Naive thymus-derived CD4-positive, alpha-beta T cell (primary cell): ENCODE results near the gene CREB3L1. TPM values are rescaled to one million over a fixed set of nuclear protein-coding genes. Genes with fewer than 3 reads are reported as not detected.

Experiments used
- ATAC-seq: fragments of 150-1000 bp; cut with Tn5 transposase; 2 replicates; pipeline ENCODE4 v1.10.0; 2021; ENCODE audit warnings: mild to moderate bottlenecking, moderate library complexity
- CTCF ChIA-PET: fragments of 350-600 bp; sonication (Branson Sonifier 250); formaldehyde crosslinking; loops from one replicate; lab custom pipeline; 2021; ENCODE audit warnings: antibody characterized with exemption; lab: Charles Lee
- POLR2A ChIA-PET: fragments of 350-600 bp; sonication (Branson Sonifier 250); formaldehyde crosslinking; loops from one replicate; lab custom pipeline; 2021; ENCODE audit warnings: antibody characterized with exemption, inconsistent platforms; lab: Charles Lee
- DNase-seq, 9 donors: peaks; one replicate each; pipeline versions ENCODE4 v3.0.0 to v3.0.0-alpha.2; 2020 to 2022; ENCODE audit warnings: mixed read lengths in 1 of 9
- H3K27ac ChIP-seq: one replicate; pipeline ENCODE4 v1.7.0; 2013; ENCODE audit warnings: mild to moderate bottlenecking, low read depth, low read length, moderate library complexity
- H3K27me3 ChIP-seq, 2 donors: one replicate each; pipeline ENCODE4 v1.7.0; 2013; ENCODE audit warnings: low read length in 2 of 2, mild to moderate bottlenecking in 2 of 2, moderate library complexity in 2 of 2; ENCODE audit not compliant: control insufficient read depth in 2 of 2, insufficient read depth in 2 of 2
- H3K36me3 ChIP-seq, 3 experiments: 1 replicate in 2 of 3; 2 replicates in 1 of 3; pipeline ENCODE4 v1.7.0; 2013; ENCODE audit warnings: low read length in 3 of 3, mild to moderate bottlenecking in 3 of 3, moderate library complexity in 1 of 3; ENCODE audit not compliant: insufficient read depth in 3 of 3, control insufficient read depth in 2 of 3
- H3K4me1 ChIP-seq, 2 donors: one replicate each; pipeline ENCODE4 v1.7.0; 2013; ENCODE audit warnings: low read length in 2 of 2, mild to moderate bottlenecking in 2 of 2, moderate library complexity in 1 of 2; ENCODE audit not compliant: control insufficient read depth in 2 of 2, insufficient read depth in 2 of 2
- H3K4me3 ChIP-seq: 2 replicates; pipeline ENCODE4 v1.7.0; 2013; ENCODE audit warnings: mild to moderate bottlenecking, low read length
- H3K9me3 ChIP-seq, 3 experiments: 1 replicate in 2 of 3; 2 replicates in 1 of 3; pipeline ENCODE4 v1.7.0; 2013; ENCODE audit warnings: low read length in 3 of 3; ENCODE audit not compliant: control insufficient read depth in 2 of 3
- H3K27ac Mint-ChIP-seq, 9 donors: one replicate each; pipeline ENCODE4 v1.8.0; 2020 to 2022; ENCODE audit warnings: mixed read lengths in 9 of 9, mild to moderate bottlenecking in 8 of 9, moderate library complexity in 5 of 9, inconsistent platforms in 2 of 9
- H3K27me3 Mint-ChIP-seq, 5 donors: one replicate each; pipeline ENCODE4 v1.8.0; 2021 to 2022; ENCODE audit warnings: mixed read lengths in 5 of 5, mild to moderate bottlenecking in 1 of 5
- H3K36me3 Mint-ChIP-seq, 5 donors: one replicate each; pipeline ENCODE4 v1.8.0; 2020 to 2022; ENCODE audit warnings: mixed read lengths in 5 of 5, mild to moderate bottlenecking in 3 of 5, inconsistent platforms in 1 of 5
- H3K4me1 Mint-ChIP-seq, 7 donors: one replicate each; pipeline ENCODE4 v1.8.0; 2020 to 2022; ENCODE audit warnings: mixed read lengths in 7 of 7, mild to moderate bottlenecking in 3 of 7, inconsistent platforms in 1 of 7
- H3K4me3 Mint-ChIP-seq, 10 donors: one replicate each; pipeline ENCODE4 v1.8.0; 2020 to 2022; ENCODE audit warnings: mild to moderate bottlenecking in 10 of 10, mixed read lengths in 10 of 10, moderate library complexity in 6 of 10, inconsistent platforms in 2 of 10
- H3K9me3 Mint-ChIP-seq, 11 donors: one replicate each; pipeline ENCODE4 v1.8.0; 2020 to 2022; ENCODE audit warnings: mixed read lengths in 11 of 11, mild to moderate bottlenecking in 4 of 11, inconsistent platforms in 1 of 11, moderate library complexity in 1 of 11
- intact Hi-C, 2 donors: fragments of 100-400 bp; cut with micrococcal nuclease; formaldehyde crosslinking; loops; one replicate each; pipeline ENCODE4 v1.15.1; 2023
- polyA plus RNA-seq, 2 donors: library from polyadenylated mRNA; unstranded; fragments of 300-500 nt; fragmentation: Illumina TruSeq; gene quantifications; one replicate each; pipeline ENCODE4 v1.2.3, GENCODE V29; 2021
- total RNA-seq, 6 experiments: library from RNA in 5 of 6; stranded (reverse) in 5 of 6; gene quantifications; 1 replicate in 5 of 6; 2 replicates in 1 of 6; pipeline ENCODE4 v1.2.3 and lab custom pipeline; 2021 to 2026

Gene CREB3L1
- total and polyA plus RNA-seq, 7 experiments from 2014 or later: not detected

- H3K4me3 Mint-ChIP-seq: no peak overlapping the region
- H3K9me3 Mint-ChIP-seq: no peaks in the 10 kb centered on the region
- H3K4me1 ChIP-seq: peaks cover 6 to 16% of the 10 kb centered on the region in 2 donors
- intact Hi-C loops: no loop called here
- H3K27me3 Mint-ChIP-seq: peaks cover 0 to 8% (median 0%) of the 10 kb centered on the region in 5 donors
- no peak overlapping the region for H3K4me3 ChIP-seq
- no peaks in the 10 kb centered on the region for H3K36me3 Mint-ChIP-seq
- no peaks in the 10 kb centered on the region for H3K9me3 ChIP-seq
- H3K4me1 Mint-ChIP-seq: peaks cover 18 to 66% (median 34%) of the 10 kb centered on the region in 7 donors
- H3K27ac ChIP-seq: no peak overlapping the region
- no peak for ATAC-seq
- no peaks in the 10 kb centered on the region for H3K27me3 ChIP-seq
- ChIA-PET CTCF (no interaction called here), POLR2A (interaction anchor here (3.5 kb wide), 1 partner anchor 10 kb away, joined by 19 read pairs; no protein-coding TSS in a partner anchor)
- H3K27ac Mint-ChIP-seq: peak overlapping the region in 4 of 9 donors; percentile 9 to 50 (median 28)
- DNase-seq: no peak
- no peaks in the 10 kb centered on the region for H3K36me3 ChIP-seq
Measured at GRCh38 chr11:46321757-46322156, 44.3 kb downstream of the CREB3L1 start.

GRCh38 chr11:46322759-46323158 lies 45.3 kb downstream of the CREB3L1 start:
- peaks cover 6 to 16% of the 10 kb centered on the region in 2 donors for H3K4me1 ChIP-seq
- H3K4me1 Mint-ChIP-seq: peaks cover 21 to 66% (median 38%) of the 10 kb centered on the region in 7 donors
- no peaks in the 10 kb centered on the region for H3K27me3 ChIP-seq
- ChIA-PET POLR2A (interaction anchor here (3.5 kb wide), 1 partner anchor 9 kb away, joined by 19 read pairs; no protein-coding TSS in a partner anchor), CTCF (interaction anchor here (0.7 kb wide), 1 partner anchor 21 kb away, joined by 3 read pairs; no protein-coding TSS in a partner anchor)
- H3K9me3 Mint-ChIP-seq: no peaks in the 10 kb centered on the region
- H3K27me3 Mint-ChIP-seq: peaks cover 0 to 13% (median 0%) of the 10 kb centered on the region in 5 donors
- no peak overlapping the region for H3K27ac ChIP-seq
- DNase-seq (no peak), ATAC-seq (no peak)
- H3K4me3 ChIP-seq: no peak overlapping the region
- H3K4me3 Mint-ChIP-seq: no peak overlapping the region
- H3K27ac Mint-ChIP-seq: peak overlapping the region in 1 of 9 donors; percentile 50
- no peaks in the 10 kb centered on the region for H3K36me3 ChIP-seq
- no peaks in the 10 kb centered on the region for H3K9me3 ChIP-seq
- intact Hi-C loops: no loop called here
- H3K36me3 Mint-ChIP-seq: no peaks in the 10 kb centered on the region

- no peaks in the 10 kb centered on the region for H3K27me3 ChIP-seq
- Mint-ChIP-seq H3K27me3 (peaks cover 0 to 47% (median 0%) of the 10 kb centered on the region in 5 donors), H3K9me3 (no peaks in the 10 kb centered on the region), H3K4me1 (peaks cover 23 to 71% (median 47%) of the 10 kb centered on the region in 7 donors), H3K36me3 (peaks cover 0 to 5% (median 0%) of the 10 kb centered on the region in 5 donors), H3K27ac (peak overlapping the region in 6 of 9 donors; percentile 2 to 73 (median 32)), H3K4me3 (peak overlapping the region in 2 of 10 donors; percentile 5 to 43)
- no peak for ATAC-seq
- H3K36me3 ChIP-seq: no peaks in the 10 kb centered on the region
- H3K27ac ChIP-seq: no peak overlapping the region
- intact Hi-C loops: no loop called here
- POLR2A ChIA-PET: interaction anchor here (0.6 to 12.0 kb wide), 3 partner anchors 20 to 199 kb away, joined by 5 to 444 read pairs (median 6); partner anchors contain the start of gene DGKZ
- H3K4me1 ChIP-seq: peaks cover 18 to 26% of the 10 kb centered on the region in 2 donors
- H3K9me3 ChIP-seq: no peaks in the 10 kb centered on the region
- CTCF ChIA-PET: interaction anchor here (0.7 to 1.7 kb wide), 5 partner anchors 14 to 19 kb away, joined by 3 to 5 read pairs (median 3); no protein-coding TSS in a partner anchor
- DNase-seq: no peak
- H3K4me3 ChIP-seq: no peak overlapping the region
Measured at GRCh38 chr11:46326813-46327416, 49.5 kb downstream of the CREB3L1 start.

- peaks cover 0 to 6% (median 0%) of the 10 kb centered on the region in 5 donors for H3K36me3 Mint-ChIP-seq
- H3K27me3 Mint-ChIP-seq: peaks cover 0 to 53% (median 0%) of the 10 kb centered on the region in 5 donors
- H3K27ac ChIP-seq: no peak overlapping the region
- H3K4me3 Mint-ChIP-seq: peak overlapping the region in 1 of 10 donors; percentile 23
- intact Hi-C loops: no loop called here
- no peaks in the 10 kb centered on the region for H3K9me3 ChIP-seq
- no peak overlapping the region for H3K4me3 ChIP-seq
- peaks cover 24 to 69% (median 48%) of the 10 kb centered on the region in 7 donors for H3K4me1 Mint-ChIP-seq
- H3K4me1 ChIP-seq: peaks cover 24 to 32% of the 10 kb centered on the region in 2 donors
- ChIA-PET CTCF (interaction anchor here (1.0 to 9.7 kb wide), 3 partner anchors 13 to 30 kb away, joined by 3 to 112 read pairs (median 6); no protein-coding TSS in a partner anchor), POLR2A (interaction anchor here (0.6 to 12.0 kb wide), 4 partner anchors 12 to 200 kb away, joined by 3 to 444 read pairs (median 6); partner anchors contain the start of gene DGKZ)
- H3K9me3 Mint-ChIP-seq: no peaks in the 10 kb centered on the region
- ATAC-seq: no peak
- H3K36me3 ChIP-seq: no peaks in the 10 kb centered on the region
- no peaks in the 10 kb centered on the region for H3K27me3 ChIP-seq
- no peak for DNase-seq
- peak overlapping the region in 6 of 9 donors; percentile 3 to 98 (median 46) for H3K27ac Mint-ChIP-seq
Measured at GRCh38 chr11:46327829-46328228, 50.4 kb downstream of the CREB3L1 start.

- DNase-seq (no peak), ATAC-seq (no peak)
- Histone ChIP-seq H3K4me1 (peaks cover 29 to 47% of the 10 kb centered on the region in 2 donors), H3K36me3 (no peaks in the 10 kb centered on the region), H3K27me3 (no peaks in the 10 kb centered on the region), H3K27ac (peak overlapping the region; percentile 71), H3K9me3 (no peaks in the 10 kb centered on the region), H3K4me3 (peak overlapping the region; percentile 66)
- H3K4me3 Mint-ChIP-seq: peak overlapping the region; percentile 12 to 93 (median 89)
- ChIA-PET CTCF (interaction anchor here (0.7 to 9.7 kb wide), 8 partner anchors 12 to 91 kb away, joined by 3 to 112 read pairs (median 24); partner anchors contain the start of gene DGKZ), POLR2A (interaction anchor here (0.6 to 12.0 kb wide), 10 partner anchors 8 to 371 kb away, joined by 3 to 444 read pairs (median 4); partner anchors contain the start of genes ARHGAP1, DGKZ and ZNF408)
- H3K27ac Mint-ChIP-seq: peak overlapping the region in 8 of 9 donors; percentile 85 to 98 (median 96)
- peaks cover 0 to 2% (median 0%) of the 10 kb centered on the region in 11 donors for H3K9me3 Mint-ChIP-seq
- H3K27me3 Mint-ChIP-seq: peaks cover 0 to 72% (median 0%) of the 10 kb centered on the region in 5 donors
- intact Hi-C loops: loop anchor here in 1 of 2 donors (2.0 kb wide), 1 partner anchor 17 kb away; the partner anchor contains the start of gene DGKZ
- H3K36me3 Mint-ChIP-seq: peaks cover 0 to 6% (median 0%) of the 10 kb centered on the region in 5 donors
- H3K4me1 Mint-ChIP-seq: peaks cover 32 to 70% (median 59%) of the 10 kb centered on the region in 7 donors
Measured at GRCh38 chr11:46330154-46330553, 52.7 kb downstream of the CREB3L1 start.
